SK-N-SH (cell line): Measurements from ENCODE around the gene FGGY. TPM values are rescaled to one million over a fixed set of nuclear protein-coding genes. Genes with fewer than 3 reads are reported as not detected.

Source experiments
- CTCF ChIA-PET: fragments of 300-600, 350-600 bp; formaldehyde crosslinking; extraction: SDS; loops from one replicate; lab custom pipeline; 2021; lab: Yijun Ruan, JAX
- POLR2A ChIA-PET: fragments of 350-600 bp; sonication (Branson Sonifier 250); formaldehyde crosslinking; extraction: SDS; loops from one replicate; lab custom pipeline; 2020; ENCODE audit warnings: antibody characterized with exemption, inconsistent platforms; lab: Yijun Ruan, JAX
- DNase-seq: peaks from one replicate; pipeline ENCODE4 v3.0.0; 2012
- H2AFZ ChIP-seq: fragments of 200-600 bp; sonication (generic); 2 replicates; pipeline ENCODE4 v1.8.1; 2016; ENCODE audit warnings: antibody characterized with exemption, mild to moderate bottlenecking, low read depth
- H3F3A ChIP-seq: fragments of 200-600 bp; sonication (generic); replicated peaks from 2 replicates; pipeline ENCODE3; 2016; ENCODE audit warnings: antibody characterized with exemption, mild to moderate bottlenecking; ENCODE audit not compliant: insufficient read depth
- H3K27ac ChIP-seq, 2 experiments: fragments of 200-500 bp in 1 of 2; fragments of 200-600 bp in 1 of 2; sonication (Bioruptor generic) in 1 of 2; sonication (generic), shearing (Covaris generic) in 1 of 2; 2 replicates each; pipeline versions ENCODE4 v1.5.1 to v1.6.1; 2014 to 2016; ENCODE audit warnings: low read depth in 2 of 2, inconsistent platforms in 1 of 2, low read length in 1 of 2, mild to moderate bottlenecking in 1 of 2, mixed read lengths in 1 of 2
- H3K27me3 ChIP-seq: fragments of 200-600 bp; sonication (generic), shearing (Covaris generic); 2 replicates; pipeline ENCODE4 v1.6.1; 2016; ENCODE audit warnings: mixed run types; ENCODE audit not compliant: insufficient read depth
- H3K36me3 ChIP-seq, 2 experiments: fragments of 200-500 bp in 1 of 2; fragments of 200-600 bp in 1 of 2; sonication (Bioruptor generic) in 1 of 2; sonication (generic) in 1 of 2; replicated peaks in 1 of 2; 2 replicates each; pipeline versions ENCODE3 to v1.5.1; 2014 to 2016; ENCODE audit warnings: low read length in 1 of 2, mild to moderate bottlenecking in 1 of 2; ENCODE audit not compliant: insufficient read depth in 2 of 2, control insufficient read depth in 1 of 2
- H3K4me1 ChIP-seq, 2 experiments: fragments of 200-500 bp in 1 of 2; fragments of 200-600 bp in 1 of 2; sonication (Bioruptor generic) in 1 of 2; sonication (generic), shearing (Covaris generic) in 1 of 2; 2 replicates each; pipeline versions ENCODE4 v1.5.1 to v1.6.1; 2014 to 2016; ENCODE audit warnings: low read depth in 1 of 2, low read length in 1 of 2, mixed run types in 1 of 2; ENCODE audit not compliant: insufficient read depth in 2 of 2, control insufficient read depth in 1 of 2
- H3K4me2 ChIP-seq: fragments of 200-600 bp; sonication (generic), shearing (Covaris generic); 2 replicates; pipeline ENCODE4 v1.6.1; 2017; ENCODE audit warnings: mixed run types
- H3K4me3 ChIP-seq, 2 experiments: fragments of 200-500 bp in 1 of 2; fragments of 200-600 bp in 1 of 2; sonication (Bioruptor generic) in 1 of 2; sonication (generic), shearing (Covaris generic) in 1 of 2; 2 replicates each; pipeline versions ENCODE4 v1.5.1 to v1.8.1; 2014 to 2016; ENCODE audit warnings: low read depth in 2 of 2, inconsistent platforms in 1 of 2, low read length in 1 of 2, mild to moderate bottlenecking in 1 of 2, mixed read lengths in 1 of 2, moderate library complexity in 1 of 2
- H3K79me2 ChIP-seq: fragments of 200-600 bp; sonication (generic); 2 replicates; pipeline ENCODE4 v1.8.1; 2017; ENCODE audit warnings: mild to moderate bottlenecking; ENCODE audit not compliant: insufficient read depth
- H3K9ac ChIP-seq: fragments of 200-600 bp; sonication (generic); 2 replicates; pipeline ENCODE4 v1.6.1; 2017; ENCODE audit warnings: mixed run types
- H3K9me2 ChIP-seq: fragments of 200-600 bp; sonication (generic); 2 replicates; pipeline ENCODE4 v1.6.1; 2017; ENCODE audit warnings: mixed run types
- H3K9me3 ChIP-seq: fragments of 200-600 bp; sonication (generic); 2 replicates; pipeline ENCODE4 v1.6.1; 2017; ENCODE audit warnings: mixed run types, mild to moderate bottlenecking, moderate library complexity
- H4K20me1 ChIP-seq: fragments of 200-600 bp; sonication (generic); 2 replicates; pipeline ENCODE4 v1.6.1; 2017; ENCODE audit warnings: mild to moderate bottlenecking, mixed run types; ENCODE audit not compliant: insufficient read depth
- EP300 ChIP-seq, 2 experiments: IDR thresholded peaks; 2 replicates each; pipeline versions ENCODE4 v1.4.0 to v1.6.1; 2012; ENCODE audit warnings: borderline replicate concordance in 1 of 2, low read depth in 1 of 2, low read length in 1 of 2
- EZH2phosphoT487 ChIP-seq: fragments of 200-600 bp; sonication (generic); IDR thresholded peaks from 2 replicates; pipeline ENCODE4 v1.6.1; 2017; ENCODE audit warnings: low read depth, mixed run types, mild to moderate bottlenecking, antibody characterized with exemption, moderate library complexity, borderline replicate concordance
- GABPA ChIP-seq: IDR thresholded peaks from 2 replicates; pipeline ENCODE4 v1.4.0; 2012; ENCODE audit warnings: low read depth, mild to moderate bottlenecking
- GATA2 ChIP-seq: sonication (generic); formaldehyde crosslinking; IDR thresholded peaks from 2 replicates; pipeline ENCODE4 v1.5.0; 2020; ENCODE audit warnings: mild to moderate bottlenecking, missing genetic modification reagents
- MEF2A ChIP-seq: IDR thresholded peaks from 2 replicates; pipeline ENCODE4 v1.4.0; 2012; ENCODE audit warnings: low read depth, borderline replicate concordance
- RCOR1 ChIP-seq: fragments of 150-350 bp; IDR thresholded peaks from 2 replicates; pipeline ENCODE4 v1.6.1; 2017; ENCODE audit warnings: antibody characterized with exemption, low read length
- SMC3 ChIP-seq: IDR thresholded peaks from 2 replicates; pipeline ENCODE4 v1.6.1; 2012; ENCODE audit warnings: low read depth, low read length, improper control_type of control experiment
- TAF1 ChIP-seq: IDR thresholded peaks from 2 replicates; pipeline ENCODE4 v1.6.1; 2012; ENCODE audit warnings: low read depth, mild to moderate bottlenecking, low read length, moderate library complexity, borderline replicate concordance
- TEAD4 ChIP-seq: IDR thresholded peaks from 2 replicates; pipeline ENCODE4 v1.4.0; 2012; ENCODE audit warnings: mild to moderate bottlenecking, borderline replicate concordance; ENCODE audit not compliant: insufficient read depth
- USF1 ChIP-seq: IDR thresholded peaks from 2 replicates; pipeline ENCODE4 v1.4.0; 2012; ENCODE audit warnings: low read depth, borderline replicate concordance
- WGBS: methylation state at CpG from one replicate; pipeline ENCODE4 v1.1.6; 2017; ENCODE audit warnings: low lambda C conversion rate; 5-methylcytosine and 5-hydroxymethylcytosine counted together
- polyA plus RNA-seq, 3 experiments: library from polyadenylated mRNA; depleted of rRNA; stranded (reverse); fragments of >200 nt; gene quantifications; 2 replicates each; pipeline ENCODE4 v1.2.3, GENCODE V29; 2012
- TF ChIP-seq, protein P1 (sequence below): IDR thresholded peaks from 2 replicates; pipeline ENCODE4; 2012
- TF ChIP-seq, protein P2 (sequence below): IDR thresholded peaks from 2 replicates; pipeline ENCODE4 v1.4.0; 2012; ENCODE audit warnings: low read depth
- TF ChIP-seq, protein P3 (sequence below): fragments of 150-350 bp; IDR thresholded peaks from 2 replicates; pipeline ENCODE4 v1.6.1; 2017; ENCODE audit warnings: antibody characterized with exemption, low read length, low read depth, borderline replicate concordance
- TF ChIP-seq, protein P4 (sequence below): IDR thresholded peaks from 2 replicates; pipeline ENCODE4 v1.4.0; 2012; ENCODE audit warnings: low read depth, borderline replicate concordance

Gene FGGY
- polyA plus RNA-seq, 1 of the 3 experiments (the other 2 are of a cell fraction), result 10.3 TPM

- no peak for TF ChIP-seq USF1
These were observed 81.9 kb downstream of the FGGY start (continued) for GRCh38 chr1:59378621-59379370.

DNA sequence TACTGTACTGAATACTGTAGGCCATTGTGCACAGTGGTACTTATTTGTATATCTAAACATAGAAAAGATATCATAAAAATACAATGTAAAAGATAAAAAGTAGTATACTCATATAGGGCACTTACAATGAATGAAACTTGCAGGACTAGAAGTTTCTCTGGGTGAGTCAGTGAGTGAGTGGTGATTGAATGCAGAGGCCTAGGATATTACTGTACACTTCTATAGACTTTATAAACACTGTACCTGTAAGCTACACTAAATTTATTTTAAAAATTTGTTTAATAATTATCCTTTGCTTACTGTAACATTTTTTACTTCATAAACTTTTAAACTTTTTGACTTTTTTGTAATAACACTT is 82.5 kb downstream of the FGGY start:
- DNase-seq, result no peak
- Histone ChIP-seq H3F3A (peaks cover 15% of the 10 kb centered on the region), H3K27me3 (no peaks in the 10 kb centered on the region), H2AFZ (no peak overlapping the region), H3K9me2 (no peaks in the 10 kb centered on the region), H4K20me1 (no peaks in the 10 kb centered on the region), H3K9ac (no peak overlapping the region), H3K4me3 (no peak overlapping the region), H3K4me2 (no peak overlapping the region), H3K27ac (no peak overlapping the region), H3K79me2 (no peaks in the 10 kb centered on the region), H3K9me3 (no peaks in the 10 kb centered on the region), H3K36me3 (no peaks in the 10 kb centered on the region), H3K4me1 (peaks cover 0 to 5% of the 10 kb centered on the region in 2 experiments; a peak in 1 of 4 replicates)
- ChIA-PET POLR2A (no interaction called here), CTCF (no interaction called here)
- no peak for TF ChIP-seq GATA2 (CRISPR knock-in tag)

GRCh38 chr1:59383963-59384362 is 87.1 kb downstream of the FGGY start:
- Histone ChIP-seq H3K9me2 (no peaks in the 10 kb centered on the region), H3K27ac (no peak overlapping the region), H3K27me3 (no peaks in the 10 kb centered on the region), H4K20me1 (no peaks in the 10 kb centered on the region), H3K4me1 (no peaks in the 10 kb centered on the region), H3F3A (no peaks in the 10 kb centered on the region), H3K79me2 (no peaks in the 10 kb centered on the region), H3K4me2 (no peak overlapping the region), H3K9me3 (no peaks in the 10 kb centered on the region), H3K9ac (no peak overlapping the region), H3K4me3 (no peak overlapping the region), H2AFZ (no peak overlapping the region), H3K36me3 (no peaks in the 10 kb centered on the region)
- CTCF ChIA-PET, result no interaction called here
- TF ChIP-seq EZH2phosphoT487 (no peak), TAF1 (no peak), GABPA (no peak), TEAD4 (no peak)
- TF ChIP-seq, protein P1, sequence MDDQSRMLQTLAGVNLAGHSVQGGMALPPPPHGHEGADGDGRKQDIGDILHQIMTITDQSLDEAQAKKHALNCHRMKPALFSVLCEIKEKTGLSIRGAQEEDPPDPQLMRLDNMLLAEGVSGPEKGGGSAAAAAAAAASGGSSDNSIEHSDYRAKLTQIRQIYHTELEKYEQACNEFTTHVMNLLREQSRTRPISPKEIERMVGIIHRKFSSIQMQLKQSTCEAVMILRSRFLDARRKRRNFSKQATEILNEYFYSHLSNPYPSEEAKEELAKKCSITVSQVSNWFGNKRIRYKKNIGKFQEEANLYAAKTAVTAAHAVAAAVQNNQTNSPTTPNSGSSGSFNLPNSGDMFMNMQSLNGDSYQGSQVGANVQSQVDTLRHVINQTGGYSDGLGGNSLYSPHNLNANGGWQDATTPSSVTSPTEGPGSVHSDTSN, result peak; percentile 32; the same call in 1 of the 2 replicates
- WGBS, result 47% methylated on average over 3 of the region's 3 CpGs
- no peak for DNase-seq
- POLR2A ChIA-PET, result no interaction called here

- H3K4me1 ChIP-seq, result no peaks in the 10 kb centered on the region
- H3K9ac ChIP-seq, result no peak overlapping the region
- H3F3A ChIP-seq, result no peaks in the 10 kb centered on the region
- POLR2A ChIA-PET, result no interaction called here
- no peaks in the 10 kb centered on the region for H3K9me3 ChIP-seq
- no peaks in the 10 kb centered on the region for H3K27me3 ChIP-seq
- H4K20me1 ChIP-seq, result no peaks in the 10 kb centered on the region
- DNase-seq, result no peak
- H2AFZ ChIP-seq, result no peak overlapping the region
- no peaks in the 10 kb centered on the region for H3K79me2 ChIP-seq
- H3K9me2 ChIP-seq, result no peaks in the 10 kb centered on the region
- no peak overlapping the region for H3K4me3 ChIP-seq
- CTCF ChIA-PET, result no interaction called here
- H3K27ac ChIP-seq, result no peak overlapping the region
- H3K4me2 ChIP-seq, result no peak overlapping the region
- H3K36me3 ChIP-seq, result no peaks in the 10 kb centered on the region
- WGBS, result 88% methylated on average over 1 of the region's 1 CpG
- TF ChIP-seq, protein P2, sequence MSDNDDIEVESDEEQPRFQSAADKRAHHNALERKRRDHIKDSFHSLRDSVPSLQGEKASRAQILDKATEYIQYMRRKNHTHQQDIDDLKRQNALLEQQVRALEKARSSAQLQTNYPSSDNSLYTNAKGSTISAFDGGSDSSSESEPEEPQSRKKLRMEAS, result no peak
- TF ChIP-seq SMC3, result no peak
- TF ChIP-seq, protein P3, sequence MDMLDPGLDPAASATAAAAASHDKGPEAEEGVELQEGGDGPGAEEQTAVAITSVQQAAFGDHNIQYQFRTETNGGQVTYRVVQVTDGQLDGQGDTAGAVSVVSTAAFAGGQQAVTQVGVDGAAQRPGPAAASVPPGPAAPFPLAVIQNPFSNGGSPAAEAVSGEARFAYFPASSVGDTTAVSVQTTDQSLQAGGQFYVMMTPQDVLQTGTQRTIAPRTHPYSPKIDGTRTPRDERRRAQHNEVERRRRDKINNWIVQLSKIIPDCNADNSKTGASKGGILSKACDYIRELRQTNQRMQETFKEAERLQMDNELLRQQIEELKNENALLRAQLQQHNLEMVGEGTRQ, result no peak
- no peak for TF ChIP-seq MEF2A
- no peak for TF ChIP-seq EP300 (IDR thresholded peaks at IDR 0.05; ENCODE audit: borderline replicate concordance in 1 of 2, low read depth in 1 of 2, low read length in 1 of 2)
- TF ChIP-seq, protein P4, sequence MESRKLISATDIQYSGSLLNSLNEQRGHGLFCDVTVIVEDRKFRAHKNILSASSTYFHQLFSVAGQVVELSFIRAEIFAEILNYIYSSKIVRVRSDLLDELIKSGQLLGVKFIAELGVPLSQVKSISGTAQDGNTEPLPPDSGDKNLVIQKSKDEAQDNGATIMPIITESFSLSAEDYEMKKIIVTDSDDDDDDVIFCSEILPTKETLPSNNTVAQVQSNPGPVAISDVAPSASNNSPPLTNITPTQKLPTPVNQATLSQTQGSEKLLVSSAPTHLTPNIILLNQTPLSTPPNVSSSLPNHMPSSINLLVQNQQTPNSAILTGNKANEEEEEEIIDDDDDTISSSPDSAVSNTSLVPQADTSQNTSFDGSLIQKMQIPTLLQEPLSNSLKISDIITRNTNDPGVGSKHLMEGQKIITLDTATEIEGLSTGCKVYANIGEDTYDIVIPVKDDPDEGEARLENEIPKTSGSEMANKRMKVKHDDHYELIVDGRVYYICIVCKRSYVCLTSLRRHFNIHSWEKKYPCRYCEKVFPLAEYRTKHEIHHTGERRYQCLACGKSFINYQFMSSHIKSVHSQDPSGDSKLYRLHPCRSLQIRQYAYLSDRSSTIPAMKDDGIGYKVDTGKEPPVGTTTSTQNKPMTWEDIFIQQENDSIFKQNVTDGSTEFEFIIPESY, result no peak
- TF ChIP-seq RCOR1, result no peak
These were observed 87.5 kb downstream of the FGGY start for GRCh38 chr1:59384443-59384842.
